ENCODE data around the gene SLC35B4. TPM values are rescaled to one million over a fixed set of nuclear protein-coding genes. Genes with fewer than 3 reads are reported as not detected.

Gene SLC35B4
- 10 to 100 TPM in 3 of 4 donors, 1 to 10 TPM in 1; 9.0 to 13.7 (median 12.0) TPM for total RNA-seq

DNA sequence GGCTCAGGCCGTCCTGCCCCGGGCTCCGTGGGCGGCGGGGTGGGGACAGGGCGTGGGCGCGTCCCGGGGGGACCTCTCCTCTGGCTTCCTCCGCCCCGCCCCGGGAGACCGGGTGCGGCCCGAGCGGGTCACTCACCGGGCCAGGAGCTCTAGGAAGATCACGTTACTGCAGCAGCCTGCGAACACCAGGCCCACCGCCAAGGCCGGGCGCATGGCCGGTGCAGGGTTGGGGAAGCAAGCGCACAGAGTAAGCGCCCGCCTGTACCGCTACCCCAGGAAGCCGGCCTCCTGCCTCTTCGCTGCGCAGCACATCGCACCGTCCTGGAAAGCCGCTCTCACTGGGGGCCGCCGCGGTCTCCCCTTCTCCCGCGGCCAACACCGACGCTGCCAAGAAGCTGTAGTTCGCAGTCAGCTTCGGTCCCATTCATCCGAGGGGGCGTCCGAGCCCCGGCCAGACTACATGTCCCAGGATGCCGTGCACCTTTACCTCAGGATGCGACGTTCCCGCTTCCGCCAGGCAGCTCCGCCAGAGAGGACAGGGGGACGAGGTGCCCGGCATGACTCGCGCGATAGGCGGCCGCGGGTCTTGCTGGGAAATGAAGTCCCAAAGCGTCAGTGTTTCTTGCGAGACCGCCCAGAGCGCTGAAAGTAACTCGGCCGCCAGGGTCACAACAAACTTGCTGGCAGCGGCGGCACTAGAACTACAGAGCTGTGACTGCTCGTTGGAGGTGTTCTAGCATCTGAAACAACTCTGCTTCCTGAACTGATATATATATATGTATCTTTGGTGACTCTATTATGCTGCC is at the start of gene SLC35B4:
SLC35B4 (minus strand) TSS at position 392 of the 806 bp plus-strand sequence; CDS start at position 213, 179 bp downstream.
- Histone ChIP-seq H3K27me3 (no peaks in the 10 kb centered on the region), H3K27ac (peak within 1 kb of the TSS; percentile 40 to 79 (median 72)), H3K36me3 (no peaks in the 10 kb centered on the region), H3K9me3 (no peaks in the 10 kb centered on the region), H3K4me3 (peak within 1 kb of the TSS; percentile 85 to 94 (median 93)), H3K4me1 (peaks cover 0 to 10% (median 7%) of the 10 kb centered on the region in 4 donors)
- TF ChIP-seq POLR2A (IDR thresholded peaks at IDR 0.05) (no peak), EP300 (IDR thresholded peaks at IDR 0.05) (peak; percentile 77 to 85)
- TF ChIP-seq, protein P1, sequence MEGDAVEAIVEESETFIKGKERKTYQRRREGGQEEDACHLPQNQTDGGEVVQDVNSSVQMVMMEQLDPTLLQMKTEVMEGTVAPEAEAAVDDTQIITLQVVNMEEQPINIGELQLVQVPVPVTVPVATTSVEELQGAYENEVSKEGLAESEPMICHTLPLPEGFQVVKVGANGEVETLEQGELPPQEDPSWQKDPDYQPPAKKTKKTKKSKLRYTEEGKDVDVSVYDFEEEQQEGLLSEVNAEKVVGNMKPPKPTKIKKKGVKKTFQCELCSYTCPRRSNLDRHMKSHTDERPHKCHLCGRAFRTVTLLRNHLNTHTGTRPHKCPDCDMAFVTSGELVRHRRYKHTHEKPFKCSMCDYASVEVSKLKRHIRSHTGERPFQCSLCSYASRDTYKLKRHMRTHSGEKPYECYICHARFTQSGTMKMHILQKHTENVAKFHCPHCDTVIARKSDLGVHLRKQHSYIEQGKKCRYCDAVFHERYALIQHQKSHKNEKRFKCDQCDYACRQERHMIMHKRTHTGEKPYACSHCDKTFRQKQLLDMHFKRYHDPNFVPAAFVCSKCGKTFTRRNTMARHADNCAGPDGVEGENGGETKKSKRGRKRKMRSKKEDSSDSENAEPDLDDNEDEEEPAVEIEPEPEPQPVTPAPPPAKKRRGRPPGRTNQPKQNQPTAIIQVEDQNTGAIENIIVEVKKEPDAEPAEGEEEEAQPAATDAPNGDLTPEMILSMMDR (IDR thresholded peaks at IDR 0.05): peak in 4 of 5 experiments; percentile 11 to 49 (median 28)
- WGBS, 2 donors: 1% methylated on average over 45 to 49 of the region's 69 CpGs
- DNase-seq (ENCODE audit: low spot score in 2 of 2): peak; percentile 88 to 90

DNA sequence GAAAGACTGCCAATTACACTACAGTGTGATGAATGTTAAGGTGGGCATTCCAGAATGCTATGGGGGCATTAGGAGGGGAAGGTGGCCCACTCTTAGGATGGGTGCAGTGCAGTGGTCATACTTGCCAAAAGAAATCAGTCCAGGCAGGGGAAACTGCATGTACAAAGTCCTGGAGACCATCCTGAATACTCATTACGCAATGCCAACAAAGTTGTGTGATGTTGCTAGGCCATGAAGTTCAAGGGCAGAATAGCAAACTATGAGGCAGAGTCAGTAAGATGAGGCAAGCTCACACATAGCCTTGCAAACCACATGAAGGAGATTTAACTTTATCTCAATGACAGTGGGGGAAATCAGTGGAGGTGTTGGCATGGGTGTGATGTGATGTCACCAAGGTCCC is 49.8 kb upstream of the SLC35B4 start:
- Histone ChIP-seq H3K27ac (no peak overlapping the region), H3K4me1 (peaks cover 0 to 14% (median 0%) of the 10 kb centered on the region in 4 donors), H3K4me3 (no peak overlapping the region), H3K36me3 (no peaks in the 10 kb centered on the region), H3K27me3 (no peaks in the 10 kb centered on the region), H3K9me3 (no peaks in the 10 kb centered on the region)
- 96 to 100% methylated on average over 1 of the region's 1 CpG for WGBS, 2 donors
- DNase-seq (ENCODE audit: low spot score in 2 of 2): no peak
- TF ChIP-seq, protein P1 (IDR thresholded peaks at IDR 0.05): no peak
- no peak for TF ChIP-seq POLR2A (IDR thresholded peaks at IDR 0.05)
- TF ChIP-seq EP300 (IDR thresholded peaks at IDR 0.05): no peak

GRCh38 chr7:134365341-134366054 is 48.8 kb upstream of the SLC35B4 start:
- DNase-seq (ENCODE audit: low spot score in 2 of 2): no peak
- H3K36me3 ChIP-seq: no peaks in the 10 kb centered on the region
- H3K4me3 ChIP-seq: no peak overlapping the region
- peaks cover 0 to 14% (median 0%) of the 10 kb centered on the region in 4 donors for H3K4me1 ChIP-seq
- TF ChIP-seq, protein P1 (IDR thresholded peaks at IDR 0.05): no peak
- no peak for TF ChIP-seq EP300 (IDR thresholded peaks at IDR 0.05)
- H3K9me3 ChIP-seq: no peaks in the 10 kb centered on the region
- no peak overlapping the region for H3K27ac ChIP-seq
- 70 to 73% methylated on average over 6 of the region's 6 CpGs for WGBS, 2 donors
- no peaks in the 10 kb centered on the region for H3K27me3 ChIP-seq

DNA sequence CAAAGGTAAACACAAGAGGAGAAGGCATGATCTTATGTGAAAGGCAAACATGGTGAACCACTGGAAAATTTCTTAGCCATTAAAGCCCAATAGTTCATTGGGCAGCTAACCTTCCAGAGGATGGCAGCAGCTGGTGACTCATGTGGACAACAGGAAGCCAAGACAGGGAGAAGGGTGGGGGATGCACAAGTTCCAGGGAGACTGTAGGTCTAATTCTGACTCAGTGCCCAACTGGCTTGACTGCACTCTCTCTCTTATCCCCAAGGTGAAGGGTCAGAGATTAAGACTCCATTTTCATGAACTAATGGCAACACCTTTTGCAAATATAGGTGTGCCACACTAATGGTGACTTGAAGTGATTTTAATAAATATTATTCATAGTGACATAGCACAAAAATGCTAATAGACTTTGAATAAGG is 47.9 kb upstream of the SLC35B4 start:
- TF ChIP-seq POLR2A (IDR thresholded peaks at IDR 0.05) (no peak), EP300 (IDR thresholded peaks at IDR 0.05) (no peak)
- TF ChIP-seq, protein P1 (IDR thresholded peaks at IDR 0.05): no peak
- Histone ChIP-seq H3K9me3 (no peaks in the 10 kb centered on the region), H3K27me3 (no peaks in the 10 kb centered on the region), H3K4me1 (peaks cover 0 to 14% (median 0%) of the 10 kb centered on the region in 4 donors), H3K36me3 (no peaks in the 10 kb centered on the region), H3K4me3 (no peak overlapping the region), H3K27ac (no peak overlapping the region)
- DNase-seq (ENCODE audit: low spot score in 2 of 2): no peak
